Gastroesophageal sphincter (tissue), 4 donors: ENCODE measurements around the gene NCSTN. TPM values are rescaled to one million over a fixed set of nuclear protein-coding genes. Genes with fewer than 3 reads are reported as not detected.

ENCODE experiments used
- ATAC-seq: fragments of 150-250 bp; one replicate; pipeline ENCODE4 v1.9.1; 2016; ENCODE audit warnings: mild to moderate bottlenecking, moderate library complexity
- H3K27ac ChIP-seq, 4 donors: fragments of 200-600 bp; sonication (generic) in 3 of 4; 1 replicate in 3 of 4; 2 replicates in 1 of 4; pipeline ENCODE4 v1.5.1; 2016 to 2019
- H3K27me3 ChIP-seq: fragments of 200-600 bp; sonication (generic); one replicate; pipeline ENCODE4 v1.5.1; 2019
- H3K36me3 ChIP-seq, 2 donors: fragments of 200-600 bp; sonication (generic); one replicate each; pipeline ENCODE4 v1.5.1; 2019; ENCODE audit warnings: control low read depth in 1 of 2
- H3K4me1 ChIP-seq, 3 donors: fragments of 200-600 bp; sonication (generic); 1 replicate in 2 of 3; 2 replicates in 1 of 3; pipeline ENCODE4 v1.5.1; 2016 to 2019; ENCODE audit warnings: control low read depth in 2 of 3
- H3K4me3 ChIP-seq, 2 donors: fragments of 200-600 bp; sonication (generic); one replicate each; pipeline ENCODE4 v1.5.1; 2019; ENCODE audit warnings: mild to moderate bottlenecking in 1 of 2, moderate library complexity in 1 of 2
- H3K9me3 ChIP-seq, 3 donors: fragments of 200-600 bp; sonication (generic); one replicate each; pipeline ENCODE4 v1.5.1; 2017 to 2019; ENCODE audit warnings: control low read depth in 2 of 3
- CTCF ChIP-seq, 4 experiments: fragments of 200-600 bp in 2 of 4; fragments of 450-650 bp in 2 of 4; sonication (generic) in 1 of 4; IDR thresholded peaks; one replicate each; pipeline ENCODE4 v1.5.1; 2017 to 2019; ENCODE audit warnings: antibody characterized with exemption in 4 of 4, mild to moderate bottlenecking in 2 of 4, moderate library complexity in 2 of 4
- EP300 ChIP-seq: sonication (generic); formaldehyde crosslinking; IDR thresholded peaks from one replicate; pipeline ENCODE4 v1.6.1; 2017; ENCODE audit warnings: antibody characterized with exemption, mild to moderate bottlenecking
- POLR2A ChIP-seq, 2 donors: fragments of 450-650 bp; IDR thresholded peaks; one replicate each; pipeline ENCODE4 v1.6.1; 2017; ENCODE audit warnings: antibody characterized with exemption in 2 of 2, mild to moderate bottlenecking in 2 of 2, moderate library complexity in 1 of 2
- POLR2AphosphoS5 ChIP-seq: sonication (generic); formaldehyde crosslinking; IDR thresholded peaks from one replicate; pipeline ENCODE4 v1.6.1; 2017; ENCODE audit warnings: antibody characterized with exemption
- WGBS, 2 donors: methylation state at CpG; one replicate each; pipeline ENCODE4 v1.1.5; 2018; ENCODE audit warnings: low coverage in 1 of 2; 5-methylcytosine and 5-hydroxymethylcytosine counted together
- total RNA-seq, 4 donors: library from RNA; depleted of rRNA; stranded (reverse); fragments of >200 nt; gene quantifications; one replicate each; pipeline ENCODE4 v1.1.0, GENCODE V29; 2016

The NCSTN gene
- total RNA-seq, 4 donors from 2014 or later, result 41.5 to 49.2 (median 47.5) TPM

- no peaks in the 10 kb centered on the region for H3K4me1 ChIP-seq
- peaks cover 0 to 37% of the 10 kb centered on the region in 2 donors for H3K36me3 ChIP-seq
- no peak for TF ChIP-seq POLR2AphosphoS5
- no peak for TF ChIP-seq CTCF (IDR thresholded peaks at IDR 0.05)
- TF ChIP-seq POLR2A (IDR thresholded peaks at IDR 0.05), result no peak
- no peak for TF ChIP-seq EP300
- no peak for ATAC-seq
- H3K9me3 ChIP-seq, result no peaks in the 10 kb centered on the region
- peaks cover 13% of the 10 kb centered on the region for H3K27me3 ChIP-seq
- no peak overlapping the region for H3K27ac ChIP-seq
- 54 to 62% methylated on average over 7 to 9 of the region's 9 CpGs for WGBS, 2 donors
- no peak overlapping the region for H3K4me3 ChIP-seq
Observed at GRCh38 chr1:160362168-160362957, 19.2 kb downstream of the NCSTN start.

GRCh38 chr1:160363010-160363409 lies 19.8 kb downstream of the NCSTN start:
- peaks cover 19% of the 10 kb centered on the region for H3K27me3 ChIP-seq
- no peak overlapping the region for H3K4me3 ChIP-seq
- H3K36me3 ChIP-seq, result peaks cover 0 to 30% of the 10 kb centered on the region in 2 donors
- no peak overlapping the region for H3K27ac ChIP-seq
- WGBS, 2 donors, result 0 to 10% methylated on average over 1 to 2 of the region's 5 CpGs
- no peaks in the 10 kb centered on the region for H3K4me1 ChIP-seq
- H3K9me3 ChIP-seq, result no peaks in the 10 kb centered on the region
- TF ChIP-seq POLR2A (IDR thresholded peaks at IDR 0.05) (no peak), POLR2AphosphoS5 (no peak), CTCF (IDR thresholded peaks at IDR 0.05) (no peak), EP300 (no peak)
- ATAC-seq, result no peak

- H3K4me3 ChIP-seq, result no peak overlapping the region
- ATAC-seq, result no peak
- H3K9me3 ChIP-seq, result no peaks in the 10 kb centered on the region
- WGBS, 2 donors, result 57 to 73% methylated on average over 2 to 12 of the region's 12 CpGs
- H3K27ac ChIP-seq, result no peak overlapping the region
- no peaks in the 10 kb centered on the region for H3K4me1 ChIP-seq
- no peak for TF ChIP-seq CTCF (IDR thresholded peaks at IDR 0.05)
- no peak for TF ChIP-seq EP300
- TF ChIP-seq POLR2A (IDR thresholded peaks at IDR 0.05), result no peak
- no peak for TF ChIP-seq POLR2AphosphoS5
- peaks cover 29% of the 10 kb centered on the region for H3K27me3 ChIP-seq
- peaks cover 0 to 19% of the 10 kb centered on the region in 2 donors for H3K36me3 ChIP-seq
Observed at GRCh38 chr1:160363951-160364735, 21.0 kb downstream of the NCSTN start.

- no peak for ATAC-seq
- Histone ChIP-seq H3K9me3 (no peaks in the 10 kb centered on the region), H3K27ac (no peak overlapping the region), H3K4me1 (no peaks in the 10 kb centered on the region), H3K36me3 (peaks cover 0 to 7% of the 10 kb centered on the region in 2 donors), H3K4me3 (no peak overlapping the region), H3K27me3 (peaks cover 32% of the 10 kb centered on the region)
- no CpG with 5 or more reads among the region's 1 CpG for WGBS, 2 donors
- TF ChIP-seq POLR2A (IDR thresholded peaks at IDR 0.05), result no peak
Observed at GRCh38 chr1:160365325-160365724, 22.1 kb downstream of the NCSTN start.

- WGBS, 2 donors, result 37 to 72% methylated on average over 2 of the region's 15 CpGs
- peaks cover 48% of the 10 kb centered on the region for H3K27me3 ChIP-seq
- no peak for ATAC-seq
Observed at GRCh38 chr1:160366731-160367515, 23.7 kb downstream of the NCSTN start, which contains the start of gene NHLH1. TSS of gene NHLH1 (plus strand) at chr1:160367071. CDS start at chr1:160370732, 3,661 bp downstream.

More at GRCh38 chr1:160366731-160367515, 23.7 kb downstream of the NCSTN start, which contains the start of gene NHLH1:
- no peaks in the 10 kb centered on the region for H3K9me3 ChIP-seq
- no peaks in the 10 kb centered on the region for H3K36me3 ChIP-seq
- H3K4me3 ChIP-seq, result no peak within 1 kb of the TSS
- TF ChIP-seq POLR2A (IDR thresholded peaks at IDR 0.05), result no peak
- no peak for TF ChIP-seq EP300
- no peak for TF ChIP-seq POLR2AphosphoS5
- no peak for TF ChIP-seq CTCF (IDR thresholded peaks at IDR 0.05)
- H3K27ac ChIP-seq, result no peak within 1 kb of the TSS
- no peaks in the 10 kb centered on the region for H3K4me1 ChIP-seq
